Neutrophil (primary cell): Measurements from ENCODE around the gene PCSK4.

ENCODE experiments used
- H3K27ac ChIP-seq: fragments of 200-600 bp; sonication (generic); 2 replicates; pipeline ENCODE4 v1.5.1; 2016; ENCODE audit warnings: mild to moderate bottlenecking, moderate library complexity
- H3K27me3 ChIP-seq: fragments of 200-600 bp; sonication (generic); 2 replicates; pipeline ENCODE4 v1.6.0; 2016; ENCODE audit warnings: mild to moderate bottlenecking
- H3K36me3 ChIP-seq: fragments of 200-600 bp; sonication (generic); 2 replicates; pipeline ENCODE4 v1.5.1; 2017
- H3K4me1 ChIP-seq, 2 experiments: fragments of 200-600 bp in 1 of 2; sonication (generic) in 1 of 2; 1 replicate in 1 of 2; 2 replicates in 1 of 2; pipeline versions ENCODE4 v1.5.1 to v1.6.1; 2013 to 2016; ENCODE audit warnings: low read depth in 1 of 2, low read length in 1 of 2, mild to moderate bottlenecking in 1 of 2, moderate library complexity in 1 of 2; ENCODE audit not compliant: control insufficient read depth in 1 of 2, insufficient read depth in 1 of 2
- H3K4me3 ChIP-seq, 2 experiments: fragments of 200-600 bp in 1 of 2; sonication (generic) in 1 of 2; 1 replicate in 1 of 2; 2 replicates in 1 of 2; pipeline ENCODE4 v1.5.1; 2013 to 2016; ENCODE audit warnings: low read depth in 1 of 2, low read length in 1 of 2, mild to moderate bottlenecking in 1 of 2, moderate library complexity in 1 of 2
- H3K9me3 ChIP-seq: fragments of 200-600 bp; sonication (generic); 2 replicates; pipeline ENCODE4 v1.5.1; 2016
- TF ChIP-seq, protein P1 (sequence below): fragments of 200-600 bp; sonication (generic); IDR thresholded peaks from 2 replicates; pipeline ENCODE4 v1.5.1; 2016; ENCODE audit warnings: antibody characterized with exemption

The PCSK4 gene

GRCh38 chr19:1455002-1455335 is 35.2 kb downstream of the PCSK4 start:
- Histone ChIP-seq H3K4me3 (no peak overlapping the region), H3K9me3 (no peaks in the 10 kb centered on the region), H3K36me3 (peaks cover 4% of the 10 kb centered on the region), H3K27ac (no peak overlapping the region), H3K4me1 (peaks cover 4 to 7% of the 10 kb centered on the region in 2 experiments), H3K27me3 (peaks cover 99% of the 10 kb centered on the region)
- TF ChIP-seq, protein P1, sequence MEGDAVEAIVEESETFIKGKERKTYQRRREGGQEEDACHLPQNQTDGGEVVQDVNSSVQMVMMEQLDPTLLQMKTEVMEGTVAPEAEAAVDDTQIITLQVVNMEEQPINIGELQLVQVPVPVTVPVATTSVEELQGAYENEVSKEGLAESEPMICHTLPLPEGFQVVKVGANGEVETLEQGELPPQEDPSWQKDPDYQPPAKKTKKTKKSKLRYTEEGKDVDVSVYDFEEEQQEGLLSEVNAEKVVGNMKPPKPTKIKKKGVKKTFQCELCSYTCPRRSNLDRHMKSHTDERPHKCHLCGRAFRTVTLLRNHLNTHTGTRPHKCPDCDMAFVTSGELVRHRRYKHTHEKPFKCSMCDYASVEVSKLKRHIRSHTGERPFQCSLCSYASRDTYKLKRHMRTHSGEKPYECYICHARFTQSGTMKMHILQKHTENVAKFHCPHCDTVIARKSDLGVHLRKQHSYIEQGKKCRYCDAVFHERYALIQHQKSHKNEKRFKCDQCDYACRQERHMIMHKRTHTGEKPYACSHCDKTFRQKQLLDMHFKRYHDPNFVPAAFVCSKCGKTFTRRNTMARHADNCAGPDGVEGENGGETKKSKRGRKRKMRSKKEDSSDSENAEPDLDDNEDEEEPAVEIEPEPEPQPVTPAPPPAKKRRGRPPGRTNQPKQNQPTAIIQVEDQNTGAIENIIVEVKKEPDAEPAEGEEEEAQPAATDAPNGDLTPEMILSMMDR = no peak

DNA sequence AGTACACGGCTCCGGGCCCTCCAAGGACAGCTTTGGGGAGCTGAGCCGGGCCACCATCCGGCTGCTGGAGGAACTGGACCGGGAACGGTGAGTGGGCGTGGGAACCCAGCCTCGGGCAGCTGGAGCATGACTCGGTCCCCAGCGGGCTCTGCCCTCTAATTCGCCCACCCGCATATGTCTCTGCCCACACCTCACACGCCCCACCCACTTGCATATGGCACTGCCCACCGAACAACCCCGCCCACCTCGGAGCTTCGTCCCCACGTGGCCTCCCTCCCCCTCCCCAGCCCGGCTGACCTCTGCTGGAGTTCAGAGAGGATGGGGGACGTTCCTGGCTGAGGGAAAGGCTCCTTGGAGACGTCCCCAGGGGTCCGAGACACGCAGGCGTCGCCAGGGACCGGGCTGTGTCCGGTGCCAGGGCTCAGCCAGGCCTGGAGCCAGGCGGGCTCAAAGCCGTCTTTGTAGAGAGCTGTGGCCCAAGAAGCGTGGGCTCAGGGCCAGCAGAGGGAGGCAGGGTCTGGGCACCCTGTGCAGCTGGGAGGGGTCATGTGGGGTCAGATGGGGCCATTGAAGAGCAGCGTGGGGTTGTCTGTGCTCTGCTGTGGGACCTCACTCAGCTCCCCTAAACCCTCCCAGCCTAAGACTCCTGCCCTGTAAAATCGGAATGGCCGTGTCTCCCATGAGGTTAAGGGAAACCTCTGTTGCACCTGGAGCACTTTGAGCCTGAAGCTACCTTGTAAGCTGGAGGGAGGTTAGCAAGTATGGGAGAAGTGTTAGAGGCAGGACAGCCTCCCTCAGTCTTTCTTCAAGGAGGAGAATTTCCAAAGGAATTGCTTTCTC is 36.4 kb downstream of the PCSK4 start:
- H3K27me3 ChIP-seq = peaks cover 100% of the 10 kb centered on the region
- no peaks in the 10 kb centered on the region for H3K36me3 ChIP-seq
- H3K27ac ChIP-seq = no peak overlapping the region
- TF ChIP-seq, protein P1 = no peak
- no peaks in the 10 kb centered on the region for H3K9me3 ChIP-seq
- H3K4me3 ChIP-seq = no peak overlapping the region
- peaks cover 4 to 7% of the 10 kb centered on the region in 2 experiments for H3K4me1 ChIP-seq

- TF ChIP-seq, protein P1 = no peak
- H3K27ac ChIP-seq = no peak overlapping the region
- no peak overlapping the region for H3K4me3 ChIP-seq
- H3K27me3 ChIP-seq = peaks cover 100% of the 10 kb centered on the region
- peaks cover 4 to 7% of the 10 kb centered on the region in 2 experiments for H3K4me1 ChIP-seq
- no peaks in the 10 kb centered on the region for H3K9me3 ChIP-seq
- H3K36me3 ChIP-seq = no peaks in the 10 kb centered on the region
Measured at GRCh38 chr19:1452802-1453524, 37.2 kb downstream of the PCSK4 start.

DNA sequence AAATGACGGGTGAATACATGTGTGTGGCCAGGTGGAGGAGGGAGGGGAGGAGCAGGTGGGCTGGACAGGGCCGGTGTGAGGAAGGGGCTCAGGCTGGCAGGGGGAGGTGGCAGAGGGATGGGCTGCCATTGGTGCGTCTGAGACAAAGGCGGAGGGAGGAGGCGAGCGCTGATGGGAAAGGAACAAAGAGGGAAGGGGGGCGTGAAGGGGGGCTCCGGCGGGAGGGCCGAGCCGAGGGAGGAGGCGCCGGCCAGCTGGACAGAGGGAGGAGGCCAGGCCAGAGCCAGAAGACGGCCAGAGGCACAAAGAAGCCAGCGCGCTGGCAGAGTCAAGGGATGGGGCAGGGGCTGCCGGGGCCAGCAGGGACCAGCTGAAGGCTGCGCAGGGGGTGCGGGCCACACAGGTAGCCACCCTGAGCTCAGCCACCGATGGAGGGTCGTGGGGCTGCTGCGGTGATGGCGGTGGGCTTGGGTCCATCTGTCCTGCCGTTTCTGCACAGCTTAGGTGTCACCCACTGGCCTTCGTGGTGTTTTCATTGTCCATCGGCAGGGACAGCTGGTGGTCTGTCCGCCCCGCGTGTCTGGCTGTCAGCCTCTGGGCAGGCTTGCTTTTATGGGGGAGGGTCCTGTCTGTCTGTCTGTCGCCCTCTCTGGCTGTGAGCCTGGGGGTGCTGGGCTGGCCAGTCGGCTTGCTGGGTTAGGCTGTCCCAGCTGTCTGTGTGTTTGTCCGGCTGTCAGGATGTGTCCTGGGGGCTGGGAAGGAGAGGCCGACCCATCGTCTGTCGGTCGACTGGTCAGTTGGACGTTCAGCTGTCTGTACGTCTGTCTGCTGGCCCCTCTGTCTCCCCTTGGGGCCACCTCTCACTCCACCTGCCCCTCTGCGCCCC is 38.0 kb downstream of the PCSK4 start:
- TF ChIP-seq, protein P1 = no peak
- peaks cover 4 to 7% of the 10 kb centered on the region in 2 experiments for H3K4me1 ChIP-seq
- no peaks in the 10 kb centered on the region for H3K9me3 ChIP-seq
- no peak overlapping the region for H3K27ac ChIP-seq
- peaks cover 100% of the 10 kb centered on the region for H3K27me3 ChIP-seq
- H3K36me3 ChIP-seq = no peaks in the 10 kb centered on the region
- H3K4me3 ChIP-seq = no peak overlapping the region
